NCI-H1417 (cell line): ENCODE results near the gene CD2BP2.
A peak's percentile ranks its signal among the peaks of the same experiment; 100 is the strongest.
"Not testable (repeated sequence)": the region's sequence is repeated elsewhere in the genome, so short reads cannot be mapped to it uniquely, and the experiment has no call there.

Experiments used
- DNase-seq, 3 experiments: peaks; one replicate each; lab custom pipeline; 2025; lab: John Stamatoyannopoulos, UW

The CD2BP2 gene

DNA sequence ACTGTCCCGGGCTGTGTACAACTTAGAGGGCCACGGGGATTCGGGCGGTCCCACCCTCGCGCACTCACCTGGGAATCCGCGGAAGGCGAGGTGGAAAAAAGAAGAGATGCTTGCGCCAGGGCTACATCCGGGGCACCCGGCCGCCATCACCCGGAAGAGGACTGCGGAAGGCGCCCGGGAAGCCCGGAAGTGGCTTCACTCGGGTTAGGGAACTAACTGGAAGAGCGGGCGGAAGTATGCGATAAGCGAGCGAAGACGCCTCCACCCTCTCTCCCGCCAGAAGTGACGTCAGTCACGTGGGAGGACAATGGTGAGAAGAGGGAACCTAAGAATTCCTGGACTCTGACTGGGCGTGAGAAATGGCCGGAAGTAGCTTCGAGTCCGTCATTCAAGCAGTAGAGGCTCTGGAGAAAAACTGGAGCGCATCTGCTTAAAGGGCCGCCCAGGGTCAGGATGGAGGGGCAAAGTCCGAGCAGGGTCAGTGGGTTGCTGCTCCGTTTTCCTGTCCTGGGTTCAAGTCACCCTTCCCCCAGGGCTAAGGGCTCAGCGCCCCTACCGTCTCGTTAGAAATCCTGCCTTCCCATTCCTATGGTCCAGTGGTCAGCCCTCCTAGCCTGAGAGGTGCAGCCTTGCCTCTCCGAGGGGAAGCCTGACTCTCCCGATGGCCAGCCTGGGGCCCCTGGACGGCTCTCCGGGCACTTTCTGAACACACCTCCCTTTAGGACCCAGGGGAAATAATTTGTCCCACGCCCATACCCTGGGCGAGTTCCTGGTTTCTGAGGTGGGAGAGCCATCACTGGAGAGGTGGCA lies at the start of gene CD2BP2:
Gene CD2BP2, minus strand, starts transcription at position 165 of the 810 bp plus-strand sequence. CDS start 627 bp downstream, outside the sequence.
- peak; percentile 95 to 99 (median 97) for DNase-seq

- peak in 1 of 3 experiments; percentile 8 for DNase-seq
Observed at GRCh38 chr16:30401768-30402425, 46.8 kb upstream of the CD2BP2 start.

- DNase-seq: no peak
Observed at GRCh38 chr16:30399435-30400186, 44.5 kb upstream of the CD2BP2 start.

GRCh38 chr16:30398661-30399434 lies 43.7 kb upstream of the CD2BP2 start:
- no peak for DNase-seq

- DNase-seq: no peak
Observed at GRCh38 chr16:30397776-30398660, 42.9 kb upstream of the CD2BP2 start.

DNA sequence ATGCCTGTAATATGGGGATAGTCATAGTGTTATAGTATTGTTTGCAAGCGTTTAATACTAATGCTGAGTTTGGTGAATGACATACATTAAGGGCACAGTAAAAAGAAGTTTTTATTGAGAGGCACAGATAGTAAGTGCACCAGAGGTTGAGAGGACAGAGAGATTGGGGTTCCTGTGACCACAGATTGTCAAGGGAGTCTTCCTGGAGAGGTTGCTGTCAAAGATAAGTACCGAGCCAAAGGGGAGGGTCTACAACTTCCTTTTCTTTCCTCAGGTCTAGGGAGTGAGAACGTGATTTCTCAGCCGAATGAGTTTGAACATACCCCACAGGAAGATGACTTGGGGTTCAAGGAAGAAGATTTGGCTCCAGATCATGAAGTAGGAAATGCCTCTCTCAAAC lies 41.9 kb upstream of the CD2BP2 start:
- no peak for DNase-seq

GRCh38 chr16:30396627-30397026 lies 41.5 kb upstream of the CD2BP2 start:
- DNase-seq: not testable (repeated sequence)

DNA sequence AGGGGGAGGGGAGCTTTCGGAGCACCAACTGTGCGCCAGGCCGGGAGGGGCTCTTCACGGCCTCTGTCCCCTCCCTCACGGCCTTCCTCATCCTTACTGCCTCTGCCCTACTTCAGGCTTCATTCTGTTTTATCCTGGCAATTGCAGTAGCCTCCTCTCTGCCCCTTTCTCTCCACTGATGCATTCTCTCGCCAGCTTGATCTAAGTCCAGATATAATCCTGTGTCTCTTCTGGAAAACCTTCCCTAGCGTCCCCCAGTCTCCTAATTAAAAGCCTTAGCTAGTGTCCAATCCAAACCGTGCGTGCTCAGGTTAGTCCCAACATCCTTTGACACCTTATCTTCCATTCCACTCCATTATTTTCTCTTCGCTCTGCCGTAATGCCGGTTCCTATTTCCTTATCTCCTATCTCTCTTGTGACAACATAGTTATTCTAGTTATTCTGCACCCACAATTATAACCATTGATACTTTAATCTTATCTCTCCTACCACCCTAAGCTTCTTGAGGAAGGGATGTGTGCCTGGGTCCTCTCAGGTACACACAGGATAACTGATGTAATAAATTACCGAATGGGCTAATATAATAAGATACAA lies 41.0 kb upstream of the CD2BP2 start:
- no peak for DNase-seq

DNA sequence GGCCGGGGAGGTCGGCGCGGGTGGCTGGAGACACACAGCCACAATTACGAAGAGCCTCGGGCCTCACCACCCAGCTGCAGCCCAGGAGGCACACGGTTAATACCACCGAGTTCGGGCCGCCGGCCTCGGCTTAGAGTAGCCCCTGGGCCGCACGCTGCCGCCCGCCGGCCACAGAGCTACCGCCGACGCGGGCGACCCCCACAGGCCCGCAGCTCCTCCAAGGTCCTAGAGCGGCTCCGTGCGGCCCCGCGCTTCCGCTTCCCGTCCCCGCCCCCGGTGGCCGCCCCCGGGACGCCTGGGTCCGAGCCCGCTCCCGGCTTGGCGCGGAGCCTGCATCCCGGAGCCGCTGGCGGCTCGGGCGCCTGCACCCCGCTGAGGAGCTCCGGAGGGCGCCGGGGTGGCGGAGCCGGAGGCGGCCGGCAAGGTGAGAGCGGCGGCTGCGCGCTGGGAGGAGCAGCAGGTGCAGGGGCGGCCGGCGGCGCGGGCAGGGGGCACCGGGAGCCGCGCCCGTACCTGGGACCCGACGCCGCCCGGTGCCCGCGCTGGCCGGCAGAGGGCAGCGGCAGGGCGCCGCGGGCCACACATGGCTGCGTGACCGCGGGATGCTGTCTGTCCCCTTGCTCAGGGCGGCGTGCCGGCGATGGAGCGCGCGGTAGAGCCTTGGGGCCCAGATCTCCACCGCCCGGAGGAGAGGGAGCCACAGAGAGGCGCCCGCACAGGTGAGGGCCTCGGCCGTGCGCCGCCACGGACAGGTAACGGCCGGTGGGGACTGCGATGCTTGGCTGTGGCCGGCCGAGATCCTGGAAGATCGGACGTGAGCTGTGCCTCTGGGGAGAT lies 40.3 kb upstream of the CD2BP2 start, which contains the start of gene ZNF48:
Gene ZNF48, plus strand, starts transcription at position 266 of the 837 bp plus-strand sequence. Its CDS starts 375 bp downstream, at position 641.
- DNase-seq: peak; percentile 85 to 94 (median 94)

DNA sequence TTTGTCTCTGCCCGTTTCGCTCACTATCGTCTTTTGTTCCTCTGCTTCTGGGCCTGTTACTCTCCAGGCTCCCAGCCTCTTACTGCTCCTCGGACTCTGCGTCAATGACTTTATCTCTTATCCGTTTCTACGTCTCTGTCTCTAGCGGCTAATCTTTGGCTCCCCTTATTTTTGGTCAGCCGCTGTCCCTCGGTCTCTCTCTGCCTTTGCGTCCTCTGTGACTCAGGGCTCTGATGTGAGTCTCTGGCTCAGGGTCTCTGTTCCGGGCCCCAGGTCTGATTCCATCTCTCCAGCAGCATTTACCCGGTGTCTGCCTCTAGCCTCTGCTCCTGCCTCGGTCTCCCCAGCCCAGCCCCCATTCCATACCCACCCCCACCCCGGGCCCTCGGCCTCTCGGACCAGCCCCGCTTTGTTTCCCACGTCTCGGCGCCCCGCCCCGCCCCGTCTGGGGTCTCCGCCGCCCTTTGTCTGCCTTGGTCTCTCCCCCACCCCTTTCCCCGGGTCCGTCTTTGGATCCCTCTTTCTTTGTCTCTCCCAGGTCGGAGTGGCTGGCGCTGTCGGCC lies 39.6 kb upstream of the CD2BP2 start:
- peak in 2 of 3 experiments; percentile 71 to 84 for DNase-seq

DNA sequence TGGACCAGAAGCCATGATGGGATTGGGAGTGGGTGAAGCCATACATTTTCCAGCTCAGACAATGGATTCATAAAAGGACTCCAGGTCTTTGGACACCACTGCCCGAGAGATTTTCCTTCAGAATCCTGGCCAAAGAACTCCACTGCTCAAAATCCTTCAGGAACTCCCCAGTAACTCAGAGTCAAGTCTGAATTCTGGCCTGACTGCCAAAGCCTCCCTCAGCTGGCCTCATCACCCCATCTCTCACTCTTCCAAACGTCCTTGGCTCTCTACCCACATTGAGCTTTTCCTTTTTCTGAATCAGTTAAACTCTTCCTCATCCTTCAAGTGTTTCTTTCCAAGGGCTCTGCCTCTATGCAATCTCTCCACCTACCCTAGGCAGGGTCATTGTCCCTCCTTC lies 28.4 kb upstream of the CD2BP2 start:
- DNase-seq: no peak

DNA sequence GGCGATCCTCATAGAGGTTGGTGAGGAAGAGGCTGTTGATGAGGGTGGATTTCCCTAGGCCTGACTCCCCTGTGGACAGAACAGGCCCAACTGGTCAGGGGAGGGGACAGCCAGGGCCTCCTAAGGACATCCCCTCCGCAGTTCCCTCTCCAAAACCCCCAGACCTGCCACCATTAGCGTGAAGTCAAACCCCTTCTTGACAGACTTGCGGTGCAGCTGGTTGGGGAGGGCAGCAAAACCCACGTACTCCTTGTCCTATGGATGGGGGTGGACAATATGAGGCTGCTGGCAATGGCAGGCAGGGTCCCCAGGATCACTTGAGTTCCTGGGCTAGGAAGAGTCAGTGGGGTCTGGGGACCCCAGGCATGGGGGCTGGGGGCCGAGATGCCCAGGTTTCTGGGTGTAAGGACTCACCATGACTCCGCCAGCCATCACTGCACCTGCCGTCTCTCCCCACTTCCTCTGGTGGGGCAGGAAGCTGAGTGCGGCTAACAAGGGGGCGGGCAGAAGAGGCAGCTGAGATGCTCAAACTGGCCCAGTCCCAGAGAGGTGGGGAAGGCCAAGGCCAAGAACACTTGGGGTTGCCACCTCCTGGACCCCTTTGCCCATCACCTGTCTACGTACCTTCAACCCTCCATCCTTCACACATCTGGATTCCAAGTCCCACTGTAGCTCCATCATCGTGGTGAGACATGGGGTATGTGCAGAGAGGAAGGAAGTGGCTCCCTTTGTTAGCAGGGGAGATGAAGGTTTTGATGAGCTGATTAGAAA lies 27.2 kb upstream of the CD2BP2 start, which contains the start of gene SEPTIN1:
Gene SEPTIN1, minus strand, starts transcription at position 451 of the 771 bp plus-strand sequence. Its CDS starts 19 bp downstream, at position 432.
- DNase-seq: no peak

- DNase-seq: no peak
Observed at GRCh38 chr16:30381291-30382041, 26.4 kb upstream of the CD2BP2 start.

- no peak for DNase-seq
Observed at GRCh38 chr16:30380803-30381208, 25.7 kb upstream of the CD2BP2 start.

DNA sequence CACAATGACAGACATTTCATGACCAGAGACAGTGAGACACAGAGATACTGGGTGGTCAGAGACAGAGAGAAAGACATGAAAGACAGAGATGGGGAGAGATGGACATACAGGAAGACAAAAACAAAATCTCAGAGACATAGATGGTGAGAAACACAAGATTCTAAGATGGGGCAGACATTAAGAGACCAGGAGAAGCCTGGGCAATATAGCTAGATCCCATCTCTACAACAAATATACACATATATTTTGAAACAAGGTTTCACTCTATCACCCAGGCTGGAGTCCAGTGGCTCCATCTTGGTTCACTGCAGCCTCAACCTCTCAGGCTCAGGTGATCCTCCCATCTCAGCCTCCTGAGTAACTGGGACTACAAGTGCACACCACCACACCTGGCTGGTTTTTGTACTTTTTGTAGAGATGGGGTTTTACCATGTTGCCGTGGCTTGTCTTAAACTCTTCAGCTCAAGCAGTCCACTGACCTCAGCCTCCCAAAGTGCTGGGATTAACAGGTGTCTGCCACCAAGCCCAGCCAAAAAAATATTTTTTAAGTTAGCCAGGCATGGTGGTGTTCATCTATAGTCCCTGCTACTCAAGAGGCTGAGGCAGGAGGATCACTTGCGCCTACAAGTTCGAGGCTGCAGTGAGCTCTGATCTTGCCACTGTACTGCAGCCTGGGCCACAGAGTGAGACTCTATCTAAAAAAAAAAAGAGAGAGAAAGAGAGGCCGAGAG lies 25.1 kb upstream of the CD2BP2 start:
- no peak for DNase-seq

GRCh38 chr16:30379158-30379783 lies 24.2 kb upstream of the CD2BP2 start:
- peak in 1 of 3 experiments; percentile 33 for DNase-seq
